Hippocampal formation (tissue), 2 donors: ENCODE results near the gene ALOX12B.
"Not testable (repeated sequence)": the region's sequence is repeated elsewhere in the genome, so short reads cannot be mapped to it uniquely, and the experiment has no call there.

Experiments
- DNase-seq, 2 donors: peaks; one replicate each; lab custom pipeline; 2025; lab: John Stamatoyannopoulos, UW

ALOX12B gene

GRCh38 chr17:8064561-8065019 lies 22.9 kb downstream of the ALOX12B start:
- no peak for DNase-seq

- no peak for DNase-seq
Measured at GRCh38 chr17:8063761-8064534, 23.6 kb downstream of the ALOX12B start.

- no peak for DNase-seq
Measured at GRCh38 chr17:8062807-8063483, 24.6 kb downstream of the ALOX12B start.

- no peak for DNase-seq
Measured at GRCh38 chr17:8062435-8062806, 25.1 kb downstream of the ALOX12B start.

- DNase-seq, result not testable (repeated sequence)
Measured at GRCh38 chr17:8061851-8062250, 25.7 kb downstream of the ALOX12B start.

- DNase-seq, result peak; percentile 23 to 70
Measured at GRCh38 chr17:8060274-8060673, 27.2 kb downstream of the ALOX12B start.

- DNase-seq, result no peak
Measured at GRCh38 chr17:8059131-8059530, 28.4 kb downstream of the ALOX12B start.

- DNase-seq, result peak; percentile 30 to 65
Measured at GRCh38 chr17:8057691-8058114, 29.8 kb downstream of the ALOX12B start.

- no peak for DNase-seq
Measured at GRCh38 chr17:8056976-8057625, 30.4 kb downstream of the ALOX12B start.

GRCh38 chr17:8056232-8056975 lies 31.1 kb downstream of the ALOX12B start:
- peak; percentile 32 to 42 for DNase-seq

GRCh38 chr17:8055851-8056231 lies 31.7 kb downstream of the ALOX12B start:
- DNase-seq, result no peak

GRCh38 chr17:8053600-8053999 lies 33.9 kb downstream of the ALOX12B start:
- DNase-seq, result no peak

- no peak for DNase-seq
Measured at GRCh38 chr17:8052256-8053252, 35.0 kb downstream of the ALOX12B start.

- DNase-seq, result no peak
Measured at GRCh38 chr17:8051831-8052230, 35.7 kb downstream of the ALOX12B start.

GRCh38 chr17:8048736-8049135 lies 38.8 kb downstream of the ALOX12B start:
- no peak for DNase-seq

- DNase-seq, result no peak
Measured at GRCh38 chr17:8048236-8048635, 39.3 kb downstream of the ALOX12B start.

GRCh38 chr17:8047769-8048110 lies 39.8 kb downstream of the ALOX12B start:
- DNase-seq, result no peak

- no peak for DNase-seq
Measured at GRCh38 chr17:8046929-8047768, 40.4 kb downstream of the ALOX12B start.

GRCh38 chr17:8046306-8046928 lies 41.1 kb downstream of the ALOX12B start:
- no peak for DNase-seq
